ENCODE measurements around the gene SRPRB.

DNA sequence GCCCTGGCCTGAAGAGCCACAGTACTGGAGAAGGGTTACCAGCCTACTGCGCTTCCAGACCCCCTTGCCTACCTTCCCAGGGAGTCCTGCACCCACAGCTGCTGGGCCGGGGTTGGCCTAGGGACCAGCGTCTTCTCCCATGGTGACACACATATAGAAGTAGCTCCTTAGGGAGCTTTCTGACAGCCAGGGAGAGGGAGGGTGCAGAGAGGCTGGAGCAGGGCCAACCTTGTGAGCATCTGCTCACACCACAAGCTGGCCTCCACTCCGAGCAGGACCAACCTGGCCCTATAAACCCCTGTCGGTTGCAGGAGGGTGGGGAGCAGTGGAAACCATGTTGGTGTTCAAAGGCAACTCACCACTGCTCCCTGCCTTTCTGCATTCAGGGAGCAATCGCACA is 35.2 kb downstream of the SRPRB start:
- no peak for TF ChIP-seq SMC3 (IDR thresholded peaks at IDR 0.05; ENCODE audit: low read depth, low read length)
- no peak for TF ChIP-seq NFIC (IDR thresholded peaks at IDR 0.05; ENCODE audit: borderline replicate concordance)
- no peak for TF ChIP-seq GABPA (IDR thresholded peaks at IDR 0.05; ENCODE audit: low read depth)
- TF ChIP-seq RFX5 (IDR thresholded peaks at IDR 0.05; ENCODE audit: low read length): no peak

All from SK-N-SH (cell line).